AG04450 (cell line): Measurements from ENCODE around the gene GTF2F1. TPM values are rescaled to one million over a fixed set of nuclear protein-coding genes. Genes with fewer than 3 reads are reported as not detected.
"Not testable (repeated sequence)": the region's sequence is repeated elsewhere in the genome, so short reads cannot be mapped to it uniquely, and the experiment has no call there.

ENCODE experiments used
- CTCF ChIA-PET: fragments of 300-600, 350-600 bp; formaldehyde crosslinking; extraction: SDS; loops from one replicate; lab custom pipeline; 2022; ENCODE audit warnings: antibody characterized with exemption, inconsistent platforms; lab: Charles Lee
- POLR2A ChIA-PET: fragments of 350-600 bp; formaldehyde crosslinking; extraction: SDS; loops from one replicate; lab custom pipeline; 2021; ENCODE audit warnings: antibody characterized with exemption, inconsistent platforms; lab: Yijun Ruan, JAX
- DNase-seq: peaks from one replicate; pipeline ENCODE4 v3.0.0-alpha.2; 2011; ENCODE audit warnings: low read depth, low spot score
- H3K27ac ChIP-seq: one replicate; pipeline ENCODE4 v1.5.1; 2012; ENCODE audit warnings: low read depth, low read length, control low read depth
- H3K27me3 ChIP-seq: one replicate; pipeline ENCODE4 v1.6.0; 2012; ENCODE audit warnings: low read length; ENCODE audit not compliant: control insufficient read depth, insufficient read depth
- H3K4me3 ChIP-seq: 2 replicates; pipeline ENCODE4 v1.5.1; 2011; ENCODE audit warnings: mild to moderate bottlenecking, low read depth, low read length, control low read depth
- H3K9me3 ChIP-seq: 2 replicates; pipeline ENCODE4 v1.5.1; 2012; ENCODE audit warnings: low read length; ENCODE audit not compliant: control insufficient read depth, insufficient read depth
- CTCF ChIP-seq: IDR thresholded peaks from 2 replicates; pipeline ENCODE4 v1.5.1; 2011; ENCODE audit warnings: low read depth, low read length, control low read depth, inconsistent platforms
- polyA plus RNA-seq: library from polyadenylated mRNA; depleted of rRNA; stranded (reverse); fragments of >200 nt; gene quantifications from 2 replicates; pipeline ENCODE4 v1.2.3, GENCODE V29; 2011

GTF2F1 gene
- polyA plus RNA-seq, 1 experiment, result 33.7 TPM

- no peaks in the 10 kb centered on the region for H3K9me3 ChIP-seq
- POLR2A ChIA-PET, result no interaction called here
- H3K27ac ChIP-seq, result no peak overlapping the region
- no peak for DNase-seq
- H3K4me3 ChIP-seq, result no peak overlapping the region
- no peaks in the 10 kb centered on the region for H3K27me3 ChIP-seq
- CTCF ChIA-PET, result no interaction called here
- no peak for TF ChIP-seq CTCF
Observed at GRCh38 chr19:6350688-6351087, 42.3 kb downstream of the GTF2F1 start.

GRCh38 chr19:6349271-6349670, 43.7 kb downstream of the GTF2F1 start:
- DNase-seq, H3K9me3 ChIP-seq, CTCF ChIA-PET, H3K27ac ChIP-seq, H3K27me3 ChIP-seq, H3K4me3 ChIP-seq, POLR2A ChIA-PET: not testable (repeated sequence)

GRCh38 chr19:6343462-6343861, 49.5 kb downstream of the GTF2F1 start:
- H3K27ac ChIP-seq, result no peak overlapping the region
- POLR2A ChIA-PET, result no interaction called here
- H3K9me3 ChIP-seq, result peaks cover 3% of the 10 kb centered on the region; the same call in 1 of the 2 replicates
- DNase-seq, result no peak
- TF ChIP-seq CTCF, result no peak
- peaks cover 3% of the 10 kb centered on the region for H3K27me3 ChIP-seq
- CTCF ChIA-PET, result no interaction called here
- H3K4me3 ChIP-seq, result no peak overlapping the region

- H3K27ac ChIP-seq, result no peak overlapping the region
- POLR2A ChIA-PET, result no interaction called here
- DNase-seq, result no peak
- CTCF ChIA-PET, result no interaction called here
- peak; percentile 22; the same call in 1 of the 2 replicates for TF ChIP-seq CTCF
- peaks cover 3% of the 10 kb centered on the region for H3K27me3 ChIP-seq
- H3K9me3 ChIP-seq, result peaks cover 3% of the 10 kb centered on the region; the same call in 1 of the 2 replicates
- H3K4me3 ChIP-seq, result no peak overlapping the region
Observed at GRCh38 chr19:6340493-6341201, 52.3 kb downstream of the GTF2F1 start.

GRCh38 chr19:6334490-6335285, 58.3 kb downstream of the GTF2F1 start:
- no peak for TF ChIP-seq CTCF
- Histone ChIP-seq H3K27ac (no peak overlapping the region), H3K27me3 (no peaks in the 10 kb centered on the region), H3K4me3 (no peak overlapping the region), H3K9me3 (no peaks in the 10 kb centered on the region)
- ChIA-PET POLR2A (interaction anchor here (0.6 kb wide), 1 partner anchor 114 kb away, joined by 3 read pairs; no protein-coding TSS in a partner anchor), CTCF (no interaction called here)
- DNase-seq, result no peak
